Right lobe of liver (tissue), 6 donors: ENCODE results near the gene C2CD4B. TPM values are rescaled to one million over a fixed set of nuclear protein-coding genes. Genes with fewer than 3 reads are reported as not detected.

ENCODE experiments used
- ATAC-seq, 4 donors: fragments of 200-7000 bp; cut with Tn5 transposase; one replicate each; pipeline ENCODE4 v1.9.1; 2020; ENCODE audit warnings: mild to moderate bottlenecking in 4 of 4, moderate library complexity in 4 of 4
- DNase-seq, 3 donors: peaks; one replicate each; pipeline ENCODE4 v3.0.0-alpha.2; 2020
- H3K27ac ChIP-seq, 3 donors: fragments of 200-600 bp; one replicate each; pipeline ENCODE4 v1.8.0; 2022
- H3K27me3 ChIP-seq, 2 donors: fragments of 200-600 bp; one replicate each; pipeline ENCODE4 v1.8.0; 2022
- H3K36me3 ChIP-seq, 4 donors: fragments of 200-600 bp; sonication (generic) in 1 of 4; one replicate each; pipeline versions ENCODE4 v1.5.1 to v1.8.0; 2017 to 2022; ENCODE audit warnings: control low read depth in 1 of 4
- H3K4me1 ChIP-seq, 4 donors: fragments of 200-600 bp; sonication (generic) in 1 of 4; one replicate each; pipeline versions ENCODE4 v1.5.1 to v1.8.0; 2017 to 2022; ENCODE audit warnings: control low read depth in 1 of 4
- H3K4me3 ChIP-seq, 3 donors: fragments of 200-600 bp; one replicate each; pipeline ENCODE4 v1.8.0; 2022
- H3K9me3 ChIP-seq, 4 donors: fragments of 200-600 bp; sonication (generic) in 1 of 4; one replicate each; pipeline versions ENCODE4 v1.5.1 to v1.8.0; 2017 to 2022; ENCODE audit warnings: control low read depth in 1 of 4
- CTCF ChIP-seq, 4 donors: fragments of 200-600 bp in 3 of 4; fragments of 450-650 bp in 1 of 4; IDR thresholded peaks; one replicate each; pipeline versions ENCODE4 v1.5.1 to v1.8.0; 2016 to 2022; ENCODE audit warnings: antibody characterized with exemption in 4 of 4, mild to moderate bottlenecking in 2 of 4
- POLR2A ChIP-seq: fragments of 450-650 bp; IDR thresholded peaks from one replicate; pipeline ENCODE4 v1.6.1; 2017; ENCODE audit warnings: antibody characterized with exemption, mild to moderate bottlenecking
- WGBS: methylation state at CpG from one replicate; pipeline ENCODE4 v1.1.6; 2018; ENCODE audit warnings: low coverage, low lambda C conversion rate; ENCODE audit not compliant: insufficient coverage; ENCODE audit errors: missing lambda C conversion rate; 5-methylcytosine and 5-hydroxymethylcytosine counted together
- intact Hi-C, 2 donors: fragments of 100-400 bp; cut with DNase I; formaldehyde crosslinking; loops; one replicate each; pipeline versions ENCODE4 v1.11.2 to v1.14.1; 2022
- total RNA-seq, 6 experiments: library from RNA; depleted of rRNA in 2 of 6; stranded (reverse); fragments of >200 nt in 2 of 6; fragmentation: NEBNext Ultra II Directional in 3 of 6; extraction: Animal tissue kit (Norgen Biotek cat#: 25700) in 3 of 6; gene quantifications; one replicate each; pipeline versions ENCODE4 v1.1.0 to v1.2.4, GENCODE V29; 2016 to 2023
- donor health status: DM: no; HTN: yes; CAD: no.
- donor health status: DM: no; HTN: no; CAD: no.
- donor health status: DM: no; HTN: no; CAD: no.
- donor health status: DM: no; HTN: yes; CAD: no.
- donor health status: DM: no; HTN: yes; CAD: no.

Gene C2CD4B
- total RNA-seq, 6 experiments from 2014 or later: 0.37 to 4.6 (median 1.4) TPM

GRCh38 chr15:62164014-62164395, 1.1 kb downstream of the C2CD4B start:
- peak overlapping the region in 2 of 3 donors; percentile 31 to 39 for H3K4me3 ChIP-seq
- WGBS: 4% methylated on average over 10 of the region's 52 CpGs
- H3K27ac ChIP-seq: peak overlapping the region in 1 of 3 donors; percentile 45
- TF ChIP-seq POLR2A: no peak
- TF ChIP-seq CTCF (IDR thresholded peaks at IDR 0.05): no peak
- peaks cover 0 to 7% (median 0%) of the 10 kb centered on the region in 4 donors for H3K4me1 ChIP-seq
- peaks cover 5 to 24% of the 10 kb centered on the region in 2 donors for H3K27me3 ChIP-seq
- no peaks in the 10 kb centered on the region for H3K9me3 ChIP-seq
- intact Hi-C loops: no loop called here
- ATAC-seq (peak; percentile 6 to 31 (median 19)), DNase-seq (peak in 2 of 3 donors; percentile 27 to 57)
- no peaks in the 10 kb centered on the region for H3K36me3 ChIP-seq

- no peaks in the 10 kb centered on the region for H3K9me3 ChIP-seq
- no peaks in the 10 kb centered on the region for H3K36me3 ChIP-seq
- intact Hi-C loops: no loop called here
- no peak for TF ChIP-seq CTCF (IDR thresholded peaks at IDR 0.05)
- no peak for TF ChIP-seq POLR2A
- peaks cover 0 to 7% (median 0%) of the 10 kb centered on the region in 4 donors for H3K4me1 ChIP-seq
- ATAC-seq (peak; percentile 24 to 47 (median 35)), DNase-seq (no peak)
- H3K27ac ChIP-seq: peak overlapping the region in 1 of 3 donors; percentile 45
- peak overlapping the region in 2 of 3 donors; percentile 31 to 39 for H3K4me3 ChIP-seq
- peaks cover 5 to 24% of the 10 kb centered on the region in 2 donors for H3K27me3 ChIP-seq
- 28% methylated on average over 27 of the region's 29 CpGs for WGBS
These were observed 1.6 kb downstream of the C2CD4B start for GRCh38 chr15:62163397-62164013.

- H3K4me3 ChIP-seq: no peak overlapping the region
- intact Hi-C loops: no loop called here
- no peaks in the 10 kb centered on the region for H3K36me3 ChIP-seq
- H3K27me3 ChIP-seq: no peaks in the 10 kb centered on the region
- ATAC-seq: no peak
- no peak for DNase-seq
- H3K27ac ChIP-seq: no peak overlapping the region
- WGBS: 51% methylated on average over 4 of the region's 4 CpGs
- TF ChIP-seq POLR2A (no peak), CTCF (IDR thresholded peaks at IDR 0.05) (no peak)
- no peaks in the 10 kb centered on the region for H3K9me3 ChIP-seq
- H3K4me1 ChIP-seq: no peaks in the 10 kb centered on the region
These were observed 11.9 kb downstream of the C2CD4B start for GRCh38 chr15:62153228-62153627.

- H3K27me3 ChIP-seq: no peaks in the 10 kb centered on the region
- no peaks in the 10 kb centered on the region for H3K4me1 ChIP-seq
- no peak overlapping the region for H3K4me3 ChIP-seq
- no peaks in the 10 kb centered on the region for H3K36me3 ChIP-seq
- DNase-seq (no peak), ATAC-seq (no peak)
- intact Hi-C loops: no loop called here
- H3K9me3 ChIP-seq: no peaks in the 10 kb centered on the region
- H3K27ac ChIP-seq: no peak overlapping the region
- no peak for TF ChIP-seq POLR2A
- no peak for TF ChIP-seq CTCF (IDR thresholded peaks at IDR 0.05)
These were observed 14.6 kb downstream of the C2CD4B start for GRCh38 chr15:62150445-62150844.

- Histone ChIP-seq H3K27me3 (no peaks in the 10 kb centered on the region), H3K9me3 (no peaks in the 10 kb centered on the region), H3K36me3 (no peaks in the 10 kb centered on the region), H3K4me3 (no peak overlapping the region), H3K4me1 (no peaks in the 10 kb centered on the region), H3K27ac (no peak overlapping the region)
- intact Hi-C loops: no loop called here
- no peak for ATAC-seq
- 72% methylated on average over 5 of the region's 6 CpGs for WGBS
- no peak for DNase-seq
- no peak for TF ChIP-seq POLR2A
- no peak for TF ChIP-seq CTCF (IDR thresholded peaks at IDR 0.05)
These were observed 15.4 kb downstream of the C2CD4B start for GRCh38 chr15:62149729-62150128.
